HG03439 (cell line): ENCODE data around the gene OR1E1.
"Not testable (repeated sequence)": the region's sequence is repeated elsewhere in the genome, so short reads cannot be mapped to it uniquely, and the experiment has no call there.

Source experiments
- ATAC-seq: cut with Tn5 transposase; IDR thresholded peaks from one replicate; pipeline ENCODE4 v1.9.1; 2021; ENCODE audit warnings: mild to moderate bottlenecking, moderate library complexity; ENCODE audit not compliant: unreplicated experiment

Gene OR1E1, protein sequence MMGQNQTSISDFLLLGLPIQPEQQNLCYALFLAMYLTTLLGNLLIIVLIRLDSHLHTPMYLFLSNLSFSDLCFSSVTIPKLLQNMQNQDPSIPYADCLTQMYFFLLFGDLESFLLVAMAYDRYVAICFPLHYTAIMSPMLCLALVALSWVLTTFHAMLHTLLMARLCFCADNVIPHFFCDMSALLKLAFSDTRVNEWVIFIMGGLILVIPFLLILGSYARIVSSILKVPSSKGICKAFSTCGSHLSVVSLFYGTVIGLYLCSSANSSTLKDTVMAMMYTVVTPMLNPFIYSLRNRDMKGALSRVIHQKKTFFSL

DNA sequence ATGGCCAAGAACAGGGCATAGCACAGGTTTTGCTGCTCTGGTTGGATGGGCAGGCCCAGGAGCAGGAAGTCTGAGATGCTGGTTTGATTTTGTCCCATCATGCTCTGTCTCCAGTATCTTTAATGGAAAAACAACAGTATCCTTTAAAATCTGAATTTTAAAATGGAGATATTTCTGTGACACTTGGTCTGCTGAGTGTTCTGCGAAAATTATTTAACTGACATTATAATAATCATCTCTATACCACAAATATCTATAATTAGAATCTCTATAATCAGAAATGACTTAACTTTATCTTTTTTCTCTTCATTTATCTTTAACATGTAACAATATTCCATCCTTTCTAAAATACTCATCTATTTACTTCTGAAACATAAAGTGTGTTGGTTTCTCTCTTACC is at the start of gene OR1E1:
Gene OR1E1 (minus strand): TSS at position 101 of the 400 bp plus-strand sequence. CDS start 0 bp downstream, at position 101.
- ATAC-seq, result no peak

GRCh38 chr17:3447625-3448024 is 49.4 kb upstream of the OR1E1 start:
- ATAC-seq, result no peak

DNA sequence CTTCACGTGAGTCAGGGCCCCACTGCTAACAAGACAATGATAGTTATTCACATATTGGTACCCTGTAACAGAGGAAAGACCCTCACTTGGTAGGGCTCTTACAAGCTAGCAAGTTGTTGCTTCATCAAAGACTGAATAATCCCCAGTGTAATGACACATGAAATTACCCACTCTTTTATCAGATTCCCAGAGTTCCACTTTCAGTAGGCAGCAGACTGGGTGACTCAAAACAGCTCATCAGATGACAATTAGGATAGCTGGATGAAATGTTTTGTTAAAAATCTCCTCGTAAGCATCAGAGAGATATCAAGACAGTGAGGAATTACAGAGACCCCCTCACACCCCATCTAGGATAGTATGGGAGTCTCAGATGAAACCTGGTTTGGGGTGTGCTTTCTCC is 42.2 kb upstream of the OR1E1 start:
- ATAC-seq, result no peak

DNA sequence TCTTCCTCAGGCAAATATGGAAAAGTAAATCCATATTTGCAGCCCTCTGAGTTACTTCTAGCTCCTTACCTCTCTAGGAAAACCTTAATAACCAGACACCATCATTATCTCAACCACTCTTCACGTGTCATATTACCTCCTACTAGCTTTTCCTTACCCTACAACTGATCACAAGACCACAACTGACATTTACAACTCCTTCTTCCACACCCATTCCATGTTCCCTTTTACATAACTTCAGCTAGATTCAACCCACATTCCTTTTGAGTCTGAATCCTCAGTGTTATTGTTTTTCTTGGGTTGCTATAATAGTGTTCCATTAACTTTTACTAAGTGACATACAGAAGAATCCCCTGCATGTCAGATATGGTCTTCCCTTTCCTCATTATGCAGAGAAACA is 40.2 kb upstream of the OR1E1 start:
- no peak for ATAC-seq

DNA sequence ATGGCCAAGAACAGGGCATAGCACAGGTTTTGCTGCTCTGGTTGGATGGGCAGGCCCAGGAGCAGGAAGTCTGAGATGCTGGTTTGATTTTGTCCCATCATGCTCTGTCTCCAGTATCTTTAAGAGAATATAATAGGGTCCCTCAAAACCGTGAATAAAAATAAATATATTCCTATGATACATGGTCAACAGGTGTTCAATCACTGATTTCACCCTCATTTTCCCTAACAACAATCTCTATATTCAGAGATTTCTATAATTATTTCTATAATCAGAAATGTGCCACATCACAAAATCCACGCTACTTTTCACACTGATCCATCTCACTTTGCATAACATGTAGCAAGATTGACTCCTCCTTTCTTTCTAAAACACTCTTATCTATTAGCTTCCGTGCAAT is 35.5 kb upstream of the OR1E1 start, which contains the start of gene OR1E2:
Gene OR1E2 (minus strand): TSS at position 101 of the 400 bp plus-strand sequence. CDS start 0 bp downstream, at position 101.
- no peak for ATAC-seq

GRCh38 chr17:3433215-3433614 is 35.0 kb upstream of the OR1E1 start:
- ATAC-seq, result not testable (repeated sequence)

DNA sequence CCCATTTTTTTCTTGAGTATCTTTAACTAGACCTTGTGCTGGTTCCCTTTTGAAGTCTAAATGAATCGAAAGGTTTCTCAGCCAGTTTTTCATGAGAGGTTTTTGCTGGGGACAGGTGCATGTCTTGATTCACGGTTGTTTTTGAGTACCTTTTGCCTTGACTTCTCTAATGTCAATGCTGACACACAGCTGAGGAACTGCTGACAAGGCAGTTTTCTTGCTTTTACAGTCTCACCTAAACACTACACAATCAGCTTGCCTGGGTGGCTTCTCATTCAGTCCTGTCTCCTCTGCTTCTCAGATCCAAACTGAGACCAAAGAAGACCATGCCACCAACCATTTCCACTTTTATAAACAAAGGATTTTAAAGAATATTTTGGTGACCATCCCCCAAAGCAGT is 20.0 kb upstream of the OR1E1 start:
- ATAC-seq, result no peak

DNA sequence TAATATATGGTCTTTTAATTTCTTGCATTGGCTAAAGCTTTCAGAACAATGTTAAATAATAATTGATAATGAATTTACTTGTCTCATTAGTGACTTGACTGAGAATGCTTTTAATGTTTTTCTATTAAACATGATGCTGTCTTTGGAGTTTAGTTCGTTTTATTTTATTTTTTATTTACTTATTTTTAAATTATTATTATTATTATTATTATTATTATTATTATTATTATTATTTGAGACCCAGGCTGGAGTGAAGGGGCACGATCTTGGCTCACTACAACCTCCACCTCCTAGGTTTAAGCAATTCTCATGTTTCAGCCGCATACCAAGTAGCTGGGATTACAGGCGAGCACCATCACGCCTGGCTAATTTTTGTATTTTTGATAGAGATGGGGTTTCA is 17.4 kb upstream of the OR1E1 start:
- no peak for ATAC-seq

DNA sequence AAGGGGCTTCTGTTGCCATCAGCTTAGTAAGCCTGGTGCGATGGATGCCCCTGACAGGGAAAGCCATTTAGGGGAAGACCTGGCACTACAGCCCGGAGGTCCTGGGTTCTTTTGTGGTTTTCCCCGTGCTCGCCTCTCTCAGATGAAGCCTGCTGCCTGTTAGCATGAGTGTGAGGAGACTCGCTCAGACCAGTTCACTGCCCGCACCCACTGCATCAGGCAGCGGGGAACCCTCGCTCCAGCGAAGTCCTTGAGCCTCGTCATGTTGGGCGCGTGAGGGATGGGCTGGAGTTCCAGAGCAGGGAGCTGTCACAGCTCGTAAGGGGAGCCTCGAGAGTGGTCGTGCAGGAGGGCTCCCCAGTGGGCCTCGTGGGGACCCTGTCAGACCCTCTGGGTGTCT is 14.0 kb upstream of the OR1E1 start:
- ATAC-seq, result not testable (repeated sequence)

DNA sequence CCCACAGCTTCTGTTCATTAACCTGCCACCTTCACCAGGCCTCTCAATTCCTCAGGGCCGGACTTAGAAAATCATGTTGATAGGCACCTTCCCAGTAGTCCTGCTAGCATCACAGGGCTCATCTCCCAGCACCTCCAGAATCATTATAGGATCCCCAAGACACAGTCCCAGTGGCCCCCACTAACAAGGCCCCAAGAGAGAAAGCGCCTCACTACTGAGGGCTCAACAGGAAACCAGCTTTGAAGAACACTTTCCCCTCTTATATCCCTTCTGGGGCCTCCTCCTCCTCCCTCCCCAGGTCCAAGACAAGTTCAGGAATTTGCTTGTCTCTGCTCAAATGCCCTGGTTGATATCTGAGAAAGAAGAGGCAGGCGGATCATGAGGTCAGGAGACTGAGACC is 12.9 kb upstream of the OR1E1 start, which contains the start of gene OR3A3:
Gene OR3A3 (plus strand): TSS at position 301 of the 400 bp plus-strand sequence.
- ATAC-seq, result no peak

GRCh38 chr17:3403856-3404255 is 5.6 kb upstream of the OR1E1 start:
- not testable (repeated sequence) for ATAC-seq

DNA sequence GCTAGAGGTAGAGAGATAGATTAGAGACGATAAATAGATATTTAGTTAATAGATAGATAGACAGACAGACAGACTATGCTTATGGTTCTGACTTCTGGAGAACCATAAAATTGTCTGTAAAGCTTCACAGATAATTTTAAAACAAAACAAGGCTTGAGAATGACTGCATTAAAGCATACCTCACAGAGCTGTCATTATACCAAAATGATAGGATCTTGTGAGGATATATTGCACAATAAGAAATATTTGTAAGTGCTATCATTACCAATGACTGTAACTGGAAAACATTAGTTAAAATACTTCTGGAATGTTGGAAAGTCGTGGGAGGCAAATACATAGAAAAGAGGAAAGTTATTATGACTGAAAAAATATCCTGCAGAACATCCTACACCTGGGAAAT is 3.6 kb upstream of the OR1E1 start:
- no peak for ATAC-seq

DNA sequence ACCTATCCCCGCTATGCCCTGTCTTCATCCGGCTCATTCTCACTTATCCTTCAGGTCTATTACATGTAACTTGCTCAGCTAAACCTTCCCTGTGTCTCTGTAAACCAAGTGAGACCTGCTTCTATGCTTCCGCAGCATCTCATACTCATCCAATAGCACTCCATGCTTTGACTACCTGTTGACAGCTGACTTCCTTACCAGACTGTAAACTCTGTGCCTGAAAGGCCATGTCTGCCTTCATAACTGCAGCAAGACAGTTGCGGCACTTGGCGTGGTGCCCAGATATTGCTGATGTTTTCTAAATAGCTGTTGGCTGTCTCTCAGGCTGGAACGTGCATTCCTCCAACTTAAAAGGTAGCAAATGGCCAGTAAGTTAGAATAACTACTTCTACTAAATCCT is 1.8 kb upstream of the OR1E1 start:
- no peak for ATAC-seq

DNA sequence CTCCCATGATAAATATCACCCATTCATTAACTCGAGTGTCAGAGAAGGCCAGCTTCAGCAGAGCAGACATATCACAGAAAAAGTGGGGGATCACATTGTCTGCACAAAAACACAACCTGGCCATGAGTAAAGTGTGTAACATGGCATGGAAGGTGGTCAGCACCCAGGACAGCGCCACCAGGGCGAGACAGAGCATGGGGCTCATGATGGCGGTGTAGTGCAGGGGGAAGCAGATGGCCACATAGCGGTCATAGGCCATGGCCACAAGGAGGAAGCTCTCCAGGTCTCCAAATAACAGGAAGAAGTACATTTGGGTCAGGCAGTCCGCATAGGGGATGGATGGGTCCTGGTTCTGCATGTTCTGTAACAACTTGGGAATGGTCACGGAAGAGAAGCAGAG is 409 bp downstream of the OR1E1 start:
- ATAC-seq, result not testable (repeated sequence)

DNA sequence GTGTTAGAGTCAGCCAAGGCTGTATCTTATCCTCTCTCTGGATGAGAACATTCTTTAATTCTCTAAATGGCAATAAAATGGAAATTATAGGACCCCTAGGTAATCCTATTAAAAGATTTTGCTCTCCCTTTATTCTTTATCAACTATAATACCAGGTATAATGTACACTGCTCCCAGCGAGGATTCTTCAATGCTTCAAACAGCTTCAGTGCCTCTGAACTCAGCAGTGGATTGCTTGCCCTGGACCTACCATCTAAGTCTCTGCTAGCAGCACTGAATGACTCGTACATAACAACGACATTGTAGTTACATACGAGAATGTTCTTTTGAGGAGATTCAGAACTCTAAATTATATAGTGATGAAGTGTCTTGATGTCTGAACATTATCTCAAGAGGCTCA is 8.4 kb downstream of the OR1E1 start:
- ATAC-seq, result no peak

DNA sequence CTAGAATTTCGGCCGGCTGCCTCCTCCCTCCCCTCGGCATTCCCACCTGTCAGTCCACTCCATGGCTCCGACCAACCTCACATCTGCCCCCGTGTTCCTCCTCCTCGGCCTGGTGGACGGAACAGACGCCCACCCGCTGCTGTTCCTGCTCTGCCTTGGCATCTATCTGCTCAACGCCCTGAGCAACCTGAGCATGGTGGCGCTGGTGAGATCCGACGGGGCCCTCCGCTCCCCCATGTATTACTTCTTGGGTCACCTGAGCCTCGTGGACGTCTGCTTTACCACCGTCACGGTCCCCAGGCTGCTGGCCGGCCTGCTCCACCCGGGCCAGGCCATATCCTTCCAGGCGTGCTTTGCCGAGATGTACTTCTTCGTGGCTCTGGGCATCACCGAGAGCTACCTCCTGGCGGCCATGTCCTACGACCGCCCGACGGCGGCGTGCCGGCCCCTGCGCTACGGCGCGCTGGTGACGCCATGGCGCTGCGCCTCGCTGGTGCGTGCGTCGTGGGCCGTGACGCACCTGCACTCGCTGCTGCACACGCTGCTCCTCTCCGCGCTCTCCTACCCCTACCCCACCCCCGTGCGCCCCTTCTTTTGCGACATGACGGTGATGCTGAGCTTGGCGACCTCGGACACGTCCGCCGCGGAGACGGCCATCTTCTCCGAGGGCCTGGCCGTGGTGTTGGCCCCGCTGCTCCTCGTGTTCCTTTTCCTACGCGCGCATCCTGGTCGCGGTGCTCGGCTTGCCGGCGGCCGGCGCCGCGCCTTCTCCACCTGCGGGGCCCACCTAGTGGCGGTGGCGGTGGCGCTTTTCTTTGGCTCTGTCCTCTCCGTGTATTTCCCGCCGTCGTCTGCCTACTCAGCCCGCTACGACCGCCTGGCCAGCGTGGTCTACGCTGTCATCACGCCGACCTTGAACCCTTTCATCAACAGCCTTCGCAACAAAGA is 12.1 kb downstream of the OR1E1 start, which contains the start of gene OR3A2:
Gene OR3A2 (minus strand): TSS at position 440 of the 948 bp plus-strand sequence.
- ATAC-seq, result no peak

GRCh38 chr17:3381957-3382356 is 16.3 kb downstream of the OR1E1 start:
- ATAC-seq, result no peak

GRCh38 chr17:3378321-3378720 is 19.9 kb downstream of the OR1E1 start:
- ATAC-seq, result no peak

DNA sequence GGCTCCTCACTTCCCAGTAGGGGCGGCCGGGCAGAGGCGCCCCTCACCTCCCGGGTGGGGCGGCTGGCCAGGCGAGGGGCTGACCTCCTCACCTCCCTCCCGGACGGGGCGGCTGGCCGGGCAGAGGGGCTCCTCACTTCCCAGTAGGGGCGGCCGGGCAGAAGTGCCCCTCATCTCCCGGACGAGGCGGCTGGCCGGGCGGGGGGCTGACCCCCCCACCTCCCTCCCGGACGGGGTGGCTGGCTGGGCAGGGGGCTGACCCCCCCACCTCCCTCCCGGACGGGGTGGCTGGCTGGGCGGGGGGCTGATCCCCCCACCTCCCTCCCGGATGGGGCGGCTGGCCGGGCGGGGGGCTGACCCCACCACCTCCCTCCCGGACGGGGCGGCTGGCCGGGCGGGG is 27.0 kb downstream of the OR1E1 start:
- not testable (repeated sequence) for ATAC-seq
